ENCODE results near the gene ZNF831.
A peak's percentile ranks its signal among the peaks of the same experiment; 100 is the strongest.

DNA sequence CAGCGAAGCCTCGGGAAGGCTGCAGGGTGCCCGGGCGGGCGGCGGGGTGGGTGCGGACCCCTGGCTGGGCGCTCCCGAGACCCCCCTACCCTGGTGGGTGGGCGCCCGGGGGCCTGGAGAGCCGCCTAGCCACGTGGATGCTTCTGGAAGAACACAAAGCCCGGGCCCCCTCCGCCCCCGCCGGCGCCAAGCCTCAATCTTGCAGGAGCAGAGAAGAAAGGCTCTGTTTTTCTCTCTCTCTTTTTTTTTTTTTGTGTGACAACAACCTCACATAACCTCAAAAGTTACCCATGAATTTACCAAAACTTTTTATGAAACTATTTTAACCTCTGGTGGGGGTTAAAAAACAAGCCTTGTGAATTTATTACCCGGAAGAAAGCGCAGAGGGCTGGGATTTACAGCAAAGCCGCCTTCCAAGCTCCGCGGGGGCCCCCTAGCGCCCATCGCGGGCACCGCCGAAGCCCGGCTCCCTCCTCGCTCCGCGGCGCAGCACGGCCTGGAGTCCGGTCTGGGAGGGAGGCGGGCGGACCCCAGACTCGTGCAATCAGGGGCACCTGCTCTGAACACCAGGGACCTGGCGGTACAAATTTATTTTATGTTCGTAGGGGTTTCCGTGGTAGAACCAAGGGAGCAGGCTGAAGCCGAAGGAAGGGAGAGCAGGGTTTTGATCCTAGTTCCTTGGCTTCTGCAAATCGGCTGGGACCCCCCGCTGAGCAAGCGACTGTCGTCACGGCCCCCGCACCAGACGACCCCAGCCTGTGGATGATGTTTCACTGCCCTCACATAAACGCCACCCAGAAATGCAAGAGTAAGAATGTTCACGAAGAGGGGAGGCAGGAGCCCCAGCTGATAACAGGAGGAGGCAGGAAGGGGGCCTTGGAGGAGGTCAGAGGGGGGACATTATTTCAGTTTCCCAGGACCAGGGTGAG lies 58.9 kb downstream of the ZNF831 start:
- TF ChIP-seq, protein P1, sequence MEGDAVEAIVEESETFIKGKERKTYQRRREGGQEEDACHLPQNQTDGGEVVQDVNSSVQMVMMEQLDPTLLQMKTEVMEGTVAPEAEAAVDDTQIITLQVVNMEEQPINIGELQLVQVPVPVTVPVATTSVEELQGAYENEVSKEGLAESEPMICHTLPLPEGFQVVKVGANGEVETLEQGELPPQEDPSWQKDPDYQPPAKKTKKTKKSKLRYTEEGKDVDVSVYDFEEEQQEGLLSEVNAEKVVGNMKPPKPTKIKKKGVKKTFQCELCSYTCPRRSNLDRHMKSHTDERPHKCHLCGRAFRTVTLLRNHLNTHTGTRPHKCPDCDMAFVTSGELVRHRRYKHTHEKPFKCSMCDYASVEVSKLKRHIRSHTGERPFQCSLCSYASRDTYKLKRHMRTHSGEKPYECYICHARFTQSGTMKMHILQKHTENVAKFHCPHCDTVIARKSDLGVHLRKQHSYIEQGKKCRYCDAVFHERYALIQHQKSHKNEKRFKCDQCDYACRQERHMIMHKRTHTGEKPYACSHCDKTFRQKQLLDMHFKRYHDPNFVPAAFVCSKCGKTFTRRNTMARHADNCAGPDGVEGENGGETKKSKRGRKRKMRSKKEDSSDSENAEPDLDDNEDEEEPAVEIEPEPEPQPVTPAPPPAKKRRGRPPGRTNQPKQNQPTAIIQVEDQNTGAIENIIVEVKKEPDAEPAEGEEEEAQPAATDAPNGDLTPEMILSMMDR (IDR thresholded peaks at IDR 0.05) = peak; percentile 81 to 96 (median 93)
- no peak for TF ChIP-seq POLR2A (IDR thresholded peaks at IDR 0.05)
